Left ventricle myocardium inferior (tissue), 1 donor: ENCODE results near the gene M6PR. TPM values are rescaled to one million over a fixed set of nuclear protein-coding genes. Genes with fewer than 3 reads are reported as not detected.

ENCODE experiments used
- DNase-seq: peaks from one replicate; pipeline ENCODE4 v3.0.0-alpha.2; 2020
- H3K27ac ChIP-seq: fragments of 200-600 bp; replicated peaks from 2 replicates; pipeline ENCODE4 v1.8.0; 2021
- H3K27me3 ChIP-seq: fragments of 200-600 bp; 2 replicates; pipeline ENCODE4 v1.8.0; 2021; ENCODE audit warnings: low read depth
- H3K36me3 ChIP-seq: fragments of 200-600 bp; 2 replicates; pipeline ENCODE4 v1.8.0; 2021
- H3K4me1 ChIP-seq: fragments of 200-600 bp; 2 replicates; pipeline ENCODE4 v1.8.0; 2021
- H3K4me3 ChIP-seq: fragments of 200-600 bp; 2 replicates; pipeline ENCODE4 v1.8.0; 2021; ENCODE audit warnings: mild to moderate bottlenecking, moderate library complexity
- H3K9me3 ChIP-seq: fragments of 200-600 bp; replicated peaks from 2 replicates; pipeline ENCODE4 v1.8.0; 2021
- intact Hi-C: fragments of 100-400 bp; cut with micrococcal nuclease; formaldehyde crosslinking; loops from one replicate; pipeline ENCODE4 v1.11.0; 2022
- total RNA-seq: library from RNA; stranded (reverse); fragmentation: NEBNext Ultra II Directional; extraction: Animal tissue kit (Norgen Biotek cat#: 25700); gene quantifications from one replicate; pipeline ENCODE4 v1.2.1, GENCODE V29; 2021
- TF ChIP-seq, protein P1 (sequence below): fragments of 200-600 bp; IDR thresholded peaks from 2 replicates; pipeline ENCODE4 v1.8.0; 2021; ENCODE audit warnings: antibody characterized with exemption, mild to moderate bottlenecking, borderline replicate concordance
- donor health status: DM: no; HTN: yes; CAD: no; lungs with severe emphysema.

The M6PR gene
- total RNA-seq, 1 donor from 2014 or later: 94.2 TPM

DNA sequence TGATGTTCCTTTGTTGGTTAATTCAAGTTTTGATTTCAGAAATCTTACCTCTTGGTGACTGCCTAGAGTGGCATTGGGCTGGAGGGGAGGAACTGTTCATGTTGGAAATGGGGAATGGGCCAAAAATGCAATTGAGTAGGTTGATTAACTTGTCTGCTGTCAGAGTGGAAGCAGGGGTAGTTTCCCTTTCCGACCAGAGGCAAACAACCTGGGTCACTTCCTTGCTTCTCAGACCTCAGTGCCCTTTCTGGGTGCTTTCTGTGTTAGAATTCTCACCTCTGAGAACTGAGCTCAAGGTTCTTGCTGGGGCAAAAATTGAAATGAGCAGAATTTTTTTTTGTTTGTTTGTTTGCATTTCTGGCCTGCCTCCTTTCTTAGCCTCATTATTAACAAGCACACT is 2.3 kb upstream of the M6PR start:
- H3K4me3 ChIP-seq: no peak overlapping the region
- intact Hi-C loops: loop anchor here (5.0 kb wide), 1 partner anchor 91 kb away; no protein-coding TSS in a partner anchor
- no peak overlapping the region for H3K27ac ChIP-seq
- H3K36me3 ChIP-seq: peaks cover 9% of the 10 kb centered on the region
- no peak for DNase-seq
- TF ChIP-seq, protein P1, sequence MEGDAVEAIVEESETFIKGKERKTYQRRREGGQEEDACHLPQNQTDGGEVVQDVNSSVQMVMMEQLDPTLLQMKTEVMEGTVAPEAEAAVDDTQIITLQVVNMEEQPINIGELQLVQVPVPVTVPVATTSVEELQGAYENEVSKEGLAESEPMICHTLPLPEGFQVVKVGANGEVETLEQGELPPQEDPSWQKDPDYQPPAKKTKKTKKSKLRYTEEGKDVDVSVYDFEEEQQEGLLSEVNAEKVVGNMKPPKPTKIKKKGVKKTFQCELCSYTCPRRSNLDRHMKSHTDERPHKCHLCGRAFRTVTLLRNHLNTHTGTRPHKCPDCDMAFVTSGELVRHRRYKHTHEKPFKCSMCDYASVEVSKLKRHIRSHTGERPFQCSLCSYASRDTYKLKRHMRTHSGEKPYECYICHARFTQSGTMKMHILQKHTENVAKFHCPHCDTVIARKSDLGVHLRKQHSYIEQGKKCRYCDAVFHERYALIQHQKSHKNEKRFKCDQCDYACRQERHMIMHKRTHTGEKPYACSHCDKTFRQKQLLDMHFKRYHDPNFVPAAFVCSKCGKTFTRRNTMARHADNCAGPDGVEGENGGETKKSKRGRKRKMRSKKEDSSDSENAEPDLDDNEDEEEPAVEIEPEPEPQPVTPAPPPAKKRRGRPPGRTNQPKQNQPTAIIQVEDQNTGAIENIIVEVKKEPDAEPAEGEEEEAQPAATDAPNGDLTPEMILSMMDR: no peak
- H3K9me3 ChIP-seq: peaks cover 7% of the 10 kb centered on the region
- no peaks in the 10 kb centered on the region for H3K27me3 ChIP-seq
- H3K4me1 ChIP-seq: peaks cover 42% of the 10 kb centered on the region

DNA sequence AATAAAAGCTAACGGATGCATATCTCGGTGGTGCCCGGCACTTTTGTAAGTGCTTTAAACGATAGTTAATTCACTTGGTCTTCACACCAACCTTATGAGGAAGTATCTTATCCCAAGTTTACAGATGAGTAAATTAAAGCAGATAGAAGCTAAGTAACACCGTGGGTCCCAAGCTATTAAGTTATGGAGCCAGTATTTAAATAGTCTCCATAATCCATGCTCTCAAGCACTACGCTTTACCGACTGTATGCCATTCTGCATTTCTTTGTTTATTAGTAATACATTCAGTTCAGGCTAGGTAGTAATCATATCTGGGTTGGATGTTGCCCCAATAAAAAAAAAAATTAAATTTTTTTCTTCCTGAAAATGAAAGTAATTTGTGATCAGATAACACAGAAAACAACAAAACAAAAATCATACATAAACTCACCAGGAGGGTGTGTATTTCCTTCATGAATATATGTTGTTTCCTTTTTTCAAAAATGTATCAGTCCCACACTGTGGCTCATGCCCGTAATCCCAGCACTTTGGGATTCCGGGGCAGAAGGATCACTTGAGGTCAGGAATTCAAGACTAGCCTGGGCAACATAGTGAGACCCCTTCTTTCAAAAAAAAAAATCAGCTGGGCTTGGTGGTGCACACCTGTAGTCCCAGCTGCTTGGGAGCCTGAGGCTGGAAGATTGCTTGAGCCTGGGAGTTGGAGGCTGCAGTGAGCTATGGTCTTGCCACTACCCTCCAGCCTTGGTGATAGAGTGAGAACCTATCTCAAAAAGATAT is 1.4 kb upstream of the M6PR start:
- intact Hi-C loops: loop anchor here (5.0 kb wide), 1 partner anchor 91 kb away; no protein-coding TSS in a partner anchor
- H3K9me3 ChIP-seq: peaks cover 7% of the 10 kb centered on the region
- peak overlapping the region; percentile 98 for H3K27ac ChIP-seq
- peaks cover 11% of the 10 kb centered on the region for H3K36me3 ChIP-seq
- H3K4me3 ChIP-seq: peak overlapping the region; percentile 78
- peaks cover 49% of the 10 kb centered on the region for H3K4me1 ChIP-seq
- TF ChIP-seq, protein P1: no peak
- no peaks in the 10 kb centered on the region for H3K27me3 ChIP-seq
- DNase-seq: no peak

DNA sequence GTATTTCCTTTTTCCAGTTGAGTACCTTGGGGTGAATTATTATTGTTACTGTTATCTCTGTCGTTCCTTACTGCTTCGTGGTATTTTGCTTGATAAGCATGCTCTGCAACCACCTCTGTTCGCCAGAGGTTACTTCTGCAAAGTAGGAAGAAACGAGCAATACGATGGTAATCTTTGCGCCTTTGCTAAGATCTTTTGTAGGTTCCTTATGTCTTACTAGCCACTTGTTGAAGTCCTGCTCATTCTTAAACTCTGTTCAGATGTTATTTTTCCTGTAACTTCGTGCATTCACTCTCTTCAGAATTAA is 729 bp upstream of the M6PR start:
- Histone ChIP-seq H3K4me1 (peaks cover 51% of the 10 kb centered on the region), H3K27ac (peak overlapping the region; percentile 98)

DNA sequence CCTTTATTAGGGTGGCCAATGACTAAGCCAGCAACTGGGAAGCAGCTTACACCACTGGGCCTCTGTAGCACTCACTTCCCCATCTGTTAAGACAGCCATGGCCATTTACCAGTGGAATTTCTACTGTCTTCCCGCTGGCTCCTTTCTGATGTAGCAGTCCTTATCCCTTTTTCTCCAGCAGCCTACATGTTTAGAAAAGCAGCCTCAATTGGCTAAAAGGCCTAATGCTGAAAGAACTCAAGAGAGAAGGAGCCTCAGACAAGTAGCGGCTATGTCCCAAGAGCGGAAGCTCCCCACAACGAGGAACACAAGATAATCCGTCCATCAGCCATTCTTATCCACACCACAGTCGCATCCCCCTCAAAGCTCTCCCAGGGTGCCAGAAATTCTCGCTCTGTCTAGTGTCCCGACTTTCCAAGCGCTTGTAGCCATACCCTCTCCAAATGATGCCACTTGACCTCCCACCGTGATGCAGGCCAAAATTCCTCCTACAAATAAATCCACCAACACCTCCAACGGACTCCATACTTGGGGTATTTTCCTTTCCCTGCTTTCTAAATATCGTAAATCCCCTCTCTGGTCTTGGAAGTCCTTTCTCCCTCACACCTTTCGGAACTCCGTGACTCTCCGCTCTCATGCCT is 624 bp downstream of the M6PR start:
- Histone ChIP-seq H3K27me3 (no peaks in the 10 kb centered on the region), H3K4me1 (peaks cover 51% of the 10 kb centered on the region), H3K27ac (peak overlapping the region; percentile 98), H3K36me3 (peaks cover 30% of the 10 kb centered on the region), H3K9me3 (peaks cover 7% of the 10 kb centered on the region), H3K4me3 (peak overlapping the region; percentile 78)
- TF ChIP-seq, protein P1: no peak
- intact Hi-C loops: no loop called here
- no peak for DNase-seq

More for the DNA sequence above, 729 bp upstream of the M6PR start:
- TF ChIP-seq, protein P1: no peak
- Histone ChIP-seq H3K36me3 (peaks cover 16% of the 10 kb centered on the region), H3K9me3 (peaks cover 7% of the 10 kb centered on the region), H3K27me3 (no peaks in the 10 kb centered on the region), H3K4me3 (peak overlapping the region; percentile 78)
- no peak for DNase-seq
- intact Hi-C loops: loop anchor here (5.0 kb wide), 1 partner anchor 92 kb away; no protein-coding TSS in a partner anchor

DNA sequence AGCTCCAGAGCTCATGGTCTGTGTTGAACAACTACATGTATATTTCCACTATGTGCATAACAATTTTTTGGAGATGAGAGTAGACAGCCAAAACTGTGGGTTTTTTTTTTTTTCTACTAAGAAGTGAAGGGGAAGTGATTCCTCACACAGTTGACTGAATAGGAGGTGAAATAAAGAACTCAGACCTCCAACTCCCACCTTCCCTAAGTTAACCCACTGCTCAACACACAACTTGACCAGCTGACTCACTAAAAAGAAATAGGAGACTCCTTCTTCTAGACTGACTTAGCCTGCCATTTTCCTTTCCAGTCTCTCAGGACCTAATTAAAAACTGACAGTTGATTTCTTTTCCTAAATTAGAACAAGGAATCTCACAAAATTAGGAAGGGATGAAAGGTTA is 1.7 kb downstream of the M6PR start:
- peaks cover 1% of the 10 kb centered on the region for H3K9me3 ChIP-seq
- H3K27ac ChIP-seq: no peak overlapping the region
- intact Hi-C loops: no loop called here
- H3K4me1 ChIP-seq: peaks cover 51% of the 10 kb centered on the region
- TF ChIP-seq, protein P1: no peak
- H3K36me3 ChIP-seq: peaks cover 36% of the 10 kb centered on the region
- H3K4me3 ChIP-seq: peak overlapping the region; percentile 78
- H3K27me3 ChIP-seq: no peaks in the 10 kb centered on the region
- no peak for DNase-seq
